Ishikawa (cell line): Measurements from ENCODE around the gene AGPAT1.

Source experiments
- CEBPB ChIP-seq: IDR thresholded peaks from 2 replicates; pipeline ENCODE4 v1.6.1; 2012
- EP300 ChIP-seq: IDR thresholded peaks from 2 replicates; pipeline ENCODE4 v1.6.1; 2012; ENCODE audit warnings: borderline replicate concordance
- FOXM1 ChIP-seq: IDR thresholded peaks from 2 replicates; pipeline ENCODE4 v1.6.1; 2012; ENCODE audit warnings: low read depth, borderline replicate concordance
- NFIC ChIP-seq: IDR thresholded peaks from 2 replicates; pipeline ENCODE4 v1.6.1; 2012
- REST ChIP-seq: IDR thresholded peaks from 2 replicates; pipeline ENCODE4 v1.6.1; 2012; ENCODE audit warnings: low read depth, mild to moderate bottlenecking
- TAF1 ChIP-seq: IDR thresholded peaks from 2 replicates; pipeline ENCODE4 v1.6.1; 2012; ENCODE audit warnings: low read depth, mild to moderate bottlenecking
- TEAD4 ChIP-seq: IDR thresholded peaks from 2 replicates; pipeline ENCODE4 v1.6.1; 2012
- USF1 ChIP-seq: IDR thresholded peaks from 2 replicates; pipeline ENCODE4 v1.6.1; 2012
- YY1 ChIP-seq: IDR thresholded peaks from 2 replicates; pipeline ENCODE4 v1.6.1; 2012; ENCODE audit warnings: low read depth
- ZBTB7A ChIP-seq: IDR thresholded peaks from 2 replicates; pipeline ENCODE4 v1.6.1; 2012; ENCODE audit warnings: low read depth

GRCh38 chr6:32133786-32134185 lies 42.1 kb downstream of the AGPAT1 start:
- TF ChIP-seq CEBPB (no peak), REST (no peak), EP300 (no peak), TAF1 (no peak), NFIC (no peak), ZBTB7A (no peak), USF1 (no peak), TEAD4 (no peak), FOXM1 (no peak), YY1 (no peak)
